ENCODE results near the gene KDSR.

KDSR gene

GRCh38 chr18:63303547-63303946, 63.5 kb downstream of the KDSR start:
- DNase-seq (ENCODE audit: low spot score): no peak

- DNase-seq (ENCODE audit: low spot score): no peak
Observed at GRCh38 chr18:63302636-63303405, 64.2 kb downstream of the KDSR start.

GRCh38 chr18:63302220-63302619, 64.8 kb downstream of the KDSR start:
- DNase-seq (ENCODE audit: low spot score): no peak

GRCh38 chr18:63301434-63301833, 65.6 kb downstream of the KDSR start:
- DNase-seq (ENCODE audit: low spot score): no peak

GRCh38 chr18:63299837-63300745, 66.9 kb downstream of the KDSR start:
- no peak for DNase-seq (ENCODE audit: low spot score)

GRCh38 chr18:63298400-63299365, 68.3 kb downstream of the KDSR start:
- no peak for DNase-seq (ENCODE audit: low spot score)

GRCh38 chr18:63297687-63298399, 69.2 kb downstream of the KDSR start:
- no peak for DNase-seq (ENCODE audit: low spot score)

- no peak for DNase-seq (ENCODE audit: low spot score)
Observed at GRCh38 chr18:63293935-63294334, 73.1 kb downstream of the KDSR start.

GRCh38 chr18:63292831-63293683, 73.9 kb downstream of the KDSR start:
- no peak for DNase-seq (ENCODE audit: low spot score)

- no peak for DNase-seq (ENCODE audit: low spot score)
Observed at GRCh38 chr18:63291278-63291677, 75.7 kb downstream of the KDSR start.

- no peak for DNase-seq (ENCODE audit: low spot score)
Observed at GRCh38 chr18:63290821-63291200, 76.2 kb downstream of the KDSR start.

- DNase-seq (ENCODE audit: low spot score): no peak
Observed at GRCh38 chr18:63290166-63290820, 76.7 kb downstream of the KDSR start.

GRCh38 chr18:63288311-63288710, 78.7 kb downstream of the KDSR start:
- DNase-seq (ENCODE audit: low spot score): no peak

- no peak for DNase-seq (ENCODE audit: low spot score)
Observed at GRCh38 chr18:63287691-63288220, 79.2 kb downstream of the KDSR start.

GRCh38 chr18:63286926-63287325, 80.1 kb downstream of the KDSR start:
- DNase-seq (ENCODE audit: low spot score): no peak

GRCh38 chr18:63284827-63285733, 81.9 kb downstream of the KDSR start:
- no peak for DNase-seq (ENCODE audit: low spot score)

- no peak for DNase-seq (ENCODE audit: low spot score)
Observed at GRCh38 chr18:63284173-63284799, 82.7 kb downstream of the KDSR start.

Data from RKO (cell line).